ENCODE results near the gene CDH22. TPM values are rescaled to one million over a fixed set of nuclear protein-coding genes. Genes with fewer than 3 reads are reported as not detected.

The CDH22 gene
- total RNA-seq, 4 donors from 2014 or later: 0.11 to 2.3 (median 0.76) TPM

GRCh38 chr20:46328200-46328882 lies 20.0 kb upstream of the CDH22 start:
- Histone ChIP-seq H3K27me3 (peaks cover 0 to 95% (median 2%) of the 10 kb centered on the region in 4 donors), H3K4me3 (no peak overlapping the region), H3K9me3 (no peaks in the 10 kb centered on the region), H3K4me1 (peaks cover 0 to 51% (median 4%) of the 10 kb centered on the region in 3 donors), H3K36me3 (no peaks in the 10 kb centered on the region), H3K27ac (no peak overlapping the region)
- intact Hi-C loops (cut with DNase I): no loop called here
- DNase-seq: no peak
- TF ChIP-seq CTCF (IDR thresholded peaks at IDR 0.05) (no peak), POLR2A (IDR thresholded peaks at IDR 0.05) (no peak)
- 66 to 87% methylated on average over 4 to 14 of the region's 16 CpGs for whole genome bisulfite sequencing, 2 donors

DNA sequence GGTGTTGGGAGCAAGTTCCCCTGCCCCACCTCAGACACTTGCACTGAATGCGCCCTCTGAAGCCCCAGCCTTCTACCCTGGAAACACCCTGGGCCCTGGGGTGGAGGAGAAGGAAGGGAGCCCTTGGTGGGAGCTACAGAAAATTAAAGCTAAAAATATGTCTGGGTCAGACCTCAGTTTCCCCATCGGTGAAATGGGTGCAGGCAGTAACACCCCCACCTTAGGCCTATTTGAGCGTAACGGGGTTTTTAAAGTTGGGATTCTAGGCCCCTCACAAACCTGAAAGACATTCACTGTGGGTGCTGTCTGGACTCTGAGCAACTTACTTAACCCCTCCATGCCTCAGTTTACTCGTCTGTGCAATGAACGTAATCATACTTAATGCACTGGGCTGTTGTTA lies 19.3 kb upstream of the CDH22 start:
- no peak for DNase-seq
- intact Hi-C loops (cut with DNase I): no loop called here
- Histone ChIP-seq H3K27ac (no peak overlapping the region), H3K9me3 (no peaks in the 10 kb centered on the region), H3K27me3 (peaks cover 0 to 95% (median 2%) of the 10 kb centered on the region in 4 donors), H3K4me3 (no peak overlapping the region), H3K4me1 (peaks cover 0 to 43% (median 4%) of the 10 kb centered on the region in 3 donors), H3K36me3 (no peaks in the 10 kb centered on the region)
- TF ChIP-seq CTCF (IDR thresholded peaks at IDR 0.05): no peak
- TF ChIP-seq POLR2A (IDR thresholded peaks at IDR 0.05): no peak
- WGBS, 2 donors: 98% methylated on average over 4 of the region's 6 CpGs

DNA sequence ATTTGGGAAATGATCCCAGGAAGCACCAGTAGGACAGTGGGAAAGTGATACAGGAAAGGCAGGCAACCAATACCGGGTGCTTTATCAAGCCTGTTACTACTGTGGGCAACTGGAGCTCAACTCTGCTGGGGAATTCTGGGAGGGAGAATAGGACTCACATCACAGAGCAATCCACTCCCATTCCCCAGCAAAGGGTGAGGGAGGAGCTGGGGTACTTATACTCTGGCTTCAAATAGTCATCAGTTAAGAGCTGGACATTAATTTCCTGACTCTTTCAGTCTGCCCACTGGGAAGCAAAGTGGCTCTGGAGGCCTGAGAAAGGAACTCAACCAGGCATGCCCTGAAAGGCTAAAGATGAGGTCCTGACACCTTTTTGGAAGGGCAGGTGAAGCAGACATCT lies 17.5 kb upstream of the CDH22 start:
- H3K27me3 ChIP-seq: peaks cover 0 to 95% (median 2%) of the 10 kb centered on the region in 4 donors
- TF ChIP-seq POLR2A (IDR thresholded peaks at IDR 0.05): no peak
- TF ChIP-seq CTCF (IDR thresholded peaks at IDR 0.05): no peak
- 67 to 72% methylated on average over 1 of the region's 1 CpG for WGBS, 2 donors

GRCh38 chr20:46324960-46325703 lies 16.8 kb upstream of the CDH22 start:
- intact Hi-C loops (cut with DNase I): no loop called here
- H3K4me3 ChIP-seq: no peak overlapping the region
- H3K36me3 ChIP-seq: no peaks in the 10 kb centered on the region
- WGBS, 2 donors: 36 to 38% methylated on average over 6 of the region's 6 CpGs
- no peak for DNase-seq
- no peak for TF ChIP-seq POLR2A (IDR thresholded peaks at IDR 0.05)
- TF ChIP-seq CTCF (IDR thresholded peaks at IDR 0.05): peak in 3 of 6 experiments; percentile 18 to 49 (median 25)
- peaks cover 0 to 24% (median 0%) of the 10 kb centered on the region in 3 donors for H3K4me1 ChIP-seq
- H3K27ac ChIP-seq: no peak overlapping the region
- H3K9me3 ChIP-seq: no peaks in the 10 kb centered on the region
- peaks cover 0 to 95% (median 2%) of the 10 kb centered on the region in 4 donors for H3K27me3 ChIP-seq

More for the DNA sequence above, 17.5 kb upstream of the CDH22 start:
- no peak for DNase-seq
- no peaks in the 10 kb centered on the region for H3K9me3 ChIP-seq
- no peak overlapping the region for H3K4me3 ChIP-seq
- peaks cover 0 to 28% (median 0%) of the 10 kb centered on the region in 3 donors for H3K4me1 ChIP-seq
- intact Hi-C loops (cut with DNase I): no loop called here
- no peak overlapping the region for H3K27ac ChIP-seq
- no peaks in the 10 kb centered on the region for H3K36me3 ChIP-seq

GRCh38 chr20:46324379-46324778 lies 16.1 kb upstream of the CDH22 start:
- no peak for DNase-seq
- H3K27ac ChIP-seq: no peak overlapping the region
- no peaks in the 10 kb centered on the region for H3K9me3 ChIP-seq
- H3K4me3 ChIP-seq: no peak overlapping the region
- H3K4me1 ChIP-seq: peaks cover 0 to 16% (median 0%) of the 10 kb centered on the region in 3 donors
- no peak for TF ChIP-seq POLR2A (IDR thresholded peaks at IDR 0.05)
- TF ChIP-seq CTCF (IDR thresholded peaks at IDR 0.05): no peak
- H3K36me3 ChIP-seq: no peaks in the 10 kb centered on the region
- H3K27me3 ChIP-seq: peaks cover 0 to 93% (median 0%) of the 10 kb centered on the region in 4 donors
- intact Hi-C loops (cut with DNase I): no loop called here
- WGBS, 2 donors: 31 to 50% methylated on average over 7 of the region's 7 CpGs

Measured in esophagus squamous epithelium (tissue), 5 donors.